Endothelial cell of umbilical vein (primary cell): ENCODE data around the gene AKAP13. TPM values are rescaled to one million over a fixed set of nuclear protein-coding genes. Genes with fewer than 3 reads are reported as not detected.

Experiments
- BruUV-seq: library from RNA; stranded (reverse); fragments of 400-500 nt; replicated peaks from 2 replicates; lab custom pipeline; 2021; lab: Mats Ljungman, UMichigan
- CTCF ChIA-PET: fragments of 300-600, 350-600 bp; sonication (Branson Sonifier 250); formaldehyde crosslinking; loops from one replicate; lab custom pipeline; 2021; ENCODE audit warnings: antibody characterized with exemption, inconsistent platforms; lab: Charles Lee
- POLR2A ChIA-PET: fragments of 300-600, 350-600 bp; sonication (Branson Sonifier 250); formaldehyde crosslinking; loops from one replicate; lab custom pipeline; 2021; ENCODE audit warnings: antibody characterized with exemption, inconsistent platforms; lab: Charles Lee
- DNase-seq: peaks from one replicate; pipeline ENCODE4 v3.0.0-alpha.2; 2011; ENCODE audit warnings: low read depth, low spot score
- FAIRE-seq: peaks from 2 replicates; lab custom pipeline; 2011; peaks lifted over from hg19 to GRCh38; lab: Jason Lieb, UNC
- H2AFZ ChIP-seq: 2 replicates; pipeline ENCODE4 v1.6.0; 2012; ENCODE audit warnings: low read depth, low read length, control low read depth, inconsistent platforms
- H3K27ac ChIP-seq: 2 replicates; pipeline ENCODE4 v1.5.1; 2011; ENCODE audit warnings: low read depth, mild to moderate bottlenecking, control low read depth, low read length, moderate library complexity; ENCODE audit not compliant: insufficient read depth
- H3K27me3 ChIP-seq, 2 experiments: 2 replicates each; pipeline versions ENCODE4 v1.6.0 to v1.6.1; 2011; ENCODE audit warnings: low read length in 2 of 2, mixed read lengths in 1 of 2; ENCODE audit not compliant: control insufficient read depth in 2 of 2, insufficient read depth in 2 of 2
- H3K36me3 ChIP-seq, 2 experiments: 2 replicates in 1 of 2; 3 replicates in 1 of 2; pipeline ENCODE4 v1.5.1; 2011; ENCODE audit warnings: low read length in 2 of 2, mild to moderate bottlenecking in 1 of 2, moderate library complexity in 1 of 2; ENCODE audit not compliant: control insufficient read depth in 2 of 2, insufficient read depth in 2 of 2; ENCODE audit errors: extremely low read depth in 1 of 2
- H3K4me1 ChIP-seq: 3 replicates; pipeline ENCODE4 v1.5.1; 2011; ENCODE audit warnings: mild to moderate bottlenecking, low read length; ENCODE audit not compliant: control insufficient read depth, insufficient read depth; ENCODE audit errors: extremely low read depth
- H3K4me2 ChIP-seq: 2 replicates; pipeline ENCODE4 v1.6.1; 2011; ENCODE audit warnings: low read length, control low read depth, mixed read lengths; ENCODE audit not compliant: insufficient read depth
- H3K4me3 ChIP-seq, 3 experiments: fragments of 200-600 bp in 1 of 3; sonication (generic), shearing (Covaris generic) in 1 of 3; replicated peaks in 1 of 3; 2 replicates each; pipeline ENCODE4 v1.5.1; 2011 to 2016; ENCODE audit warnings: control low read depth in 3 of 3, low read length in 3 of 3, mild to moderate bottlenecking in 2 of 3, inconsistent platforms in 1 of 3, low read depth in 1 of 3, moderate library complexity in 1 of 3; ENCODE audit not compliant: insufficient read depth in 1 of 3
- H3K79me2 ChIP-seq: 2 replicates; pipeline ENCODE4 v1.6.0; 2012; ENCODE audit warnings: low read length, inconsistent platforms; ENCODE audit not compliant: control insufficient read depth, insufficient read depth
- H3K9ac ChIP-seq: replicated peaks from 2 replicates; pipeline ENCODE3; 2011; ENCODE audit warnings: low read length, control low read depth; ENCODE audit not compliant: insufficient read depth; ENCODE audit errors: extremely low read depth
- H3K9me1 ChIP-seq: replicated peaks from 3 replicates; pipeline ENCODE4 v1.6.0; 2011; ENCODE audit warnings: mild to moderate bottlenecking, low read length; ENCODE audit not compliant: control insufficient read depth, insufficient read depth; ENCODE audit errors: extremely low read depth
- H3K9me3 ChIP-seq: replicated peaks from 2 replicates; pipeline ENCODE4 v1.5.1; 2012; ENCODE audit warnings: low read length, inconsistent platforms; ENCODE audit not compliant: control insufficient read depth, insufficient read depth
- H4K20me1 ChIP-seq: replicated peaks from 2 replicates; pipeline ENCODE3; 2011; ENCODE audit warnings: mild to moderate bottlenecking, low read length; ENCODE audit not compliant: control insufficient read depth, insufficient read depth; ENCODE audit errors: extremely low read depth
- CTCF ChIP-seq, 2 donors: IDR thresholded peaks; 1 replicate in 1 of 2; 2 replicates in 1 of 2; pipeline ENCODE4 v1.5.1; 2011; ENCODE audit warnings: low read length in 2 of 2, mild to moderate bottlenecking in 2 of 2, moderate library complexity in 2 of 2, control low read depth in 1 of 2, inconsistent platforms in 1 of 2, low read depth in 1 of 2; ENCODE audit not compliant: insufficient read depth in 1 of 2; ENCODE audit errors: extremely low read depth in 1 of 2
- EZH2 ChIP-seq: IDR thresholded peaks from 2 replicates; pipeline ENCODE4 v1.6.1; 2012; ENCODE audit warnings: borderline replicate concordance, low read depth, mild to moderate bottlenecking, moderate library complexity, low read length, inconsistent platforms; ENCODE audit not compliant: severe bottlenecking
- FOS ChIP-seq: IDR thresholded peaks from 2 replicates; pipeline ENCODE4 v1.6.1; 2011; ENCODE audit warnings: mild to moderate bottlenecking, low read length, moderate library complexity, borderline replicate concordance; ENCODE audit not compliant: insufficient read depth
- GATA2 ChIP-seq: IDR thresholded peaks from 2 replicates; pipeline ENCODE4 v1.7.0; 2011; ENCODE audit warnings: low read depth, mild to moderate bottlenecking, moderate library complexity, mixed read lengths, low read length; ENCODE audit not compliant: insufficient read length, insufficient read depth
- JUN ChIP-seq: IDR thresholded peaks from 2 replicates; pipeline ENCODE4 v1.6.1; 2011; ENCODE audit warnings: borderline replicate concordance, low read depth; ENCODE audit not compliant: insufficient read length, insufficient read depth
- MYC ChIP-seq: IDR thresholded peaks from one replicate; pipeline ENCODE4 v1.6.1; 2011; ENCODE audit warnings: mild to moderate bottlenecking, low read depth, low read length
- POLR2A ChIP-seq: IDR thresholded peaks from 2 replicates; pipeline ENCODE4 v1.6.1; 2012; ENCODE audit warnings: low read depth, mild to moderate bottlenecking, control low read depth, low read length
- POLR2AphosphoS5 ChIP-seq: IDR thresholded peaks from 2 replicates; pipeline ENCODE4 v1.6.1; 2012; ENCODE audit warnings: low read depth, mild to moderate bottlenecking, control low read depth, low read length, moderate library complexity; ENCODE audit not compliant: insufficient read depth
- dilution Hi-C: fragments of 300-500 bp; cut with MboI; formaldehyde crosslinking; loops from one replicate; pipeline ENCODE4 v1.15.0; 2019; ENCODE audit warnings: low sequenced_read_pairs; ENCODE audit not compliant: extremely low pct_ligation_motif_present
- intact Hi-C: fragments of 100-400 bp; cut with micrococcal nuclease; formaldehyde crosslinking; loops from one replicate; pipeline ENCODE4 v1.10.0; 2022
- polyA plus RNA-seq, 4 experiments: library from polyadenylated mRNA; depleted of rRNA in 3 of 4; stranded (reverse) in 3 of 4; unstranded in 1 of 4; fragments of >200 nt; gene quantifications; 2 replicates each; pipeline versions ENCODE4 v1.2.1 to v1.2.3, GENCODE V29; 2011 to 2012; ENCODE audit warnings: missing spikeins in 1 of 4
- total RNA-seq: library from RNA; stranded (reverse); gene quantifications from 2 replicates; pipeline ENCODE4 v1.2.3, GENCODE V29; 2021
- TF ChIP-seq, protein P1 (sequence below): IDR thresholded peaks from 2 replicates; pipeline ENCODE4 v1.6.1; 2011; ENCODE audit not compliant: insufficient read depth, insufficient read length

Gene AKAP13
- total and polyA plus RNA-seq, 2 donors (not counting 3 experiments of a cell fraction or from before 2014, with no cell fraction given): 22.8 to 87.8 TPM

- no peaks in the 10 kb centered on the region for H3K9me1 ChIP-seq
- no peak for TF ChIP-seq JUN
- no peak for TF ChIP-seq MYC
- TF ChIP-seq EZH2: no peak
- TF ChIP-seq GATA2: no peak
- TF ChIP-seq CTCF (IDR thresholded peaks at IDR 0.05; ENCODE audit: extremely low read depth in 1 of 2, insufficient read depth in 1 of 2, low read depth in 1 of 2, low read length in 2 of 2): no peak
- TF ChIP-seq POLR2AphosphoS5: no peak
- no peak for TF ChIP-seq FOS
- no peak for TF ChIP-seq POLR2A
- TF ChIP-seq, protein P1, sequence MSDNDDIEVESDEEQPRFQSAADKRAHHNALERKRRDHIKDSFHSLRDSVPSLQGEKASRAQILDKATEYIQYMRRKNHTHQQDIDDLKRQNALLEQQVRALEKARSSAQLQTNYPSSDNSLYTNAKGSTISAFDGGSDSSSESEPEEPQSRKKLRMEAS: no peak
- no peak overlapping the region for H3K27ac ChIP-seq
- H3K36me3 ChIP-seq: no peaks in the 10 kb centered on the region
- no peak overlapping the region for H2AFZ ChIP-seq
- POLR2A ChIA-PET: no interaction called here
- H4K20me1 ChIP-seq: no peaks in the 10 kb centered on the region
- dilution Hi-C loops: no loop called here
- BruUV-seq: no TSS peak
- no peaks in the 10 kb centered on the region for H3K4me1 ChIP-seq
- DNase-seq (no peak), FAIRE-seq (no peak)
- H3K27me3 ChIP-seq: no peaks in the 10 kb centered on the region
- H3K9ac ChIP-seq: no peak overlapping the region
- no peak overlapping the region for H3K4me3 ChIP-seq
- H3K4me2 ChIP-seq: no peak overlapping the region
- H3K9me3 ChIP-seq: no peaks in the 10 kb centered on the region
- CTCF ChIA-PET: no interaction called here
- intact Hi-C loops: no loop called here
- H3K79me2 ChIP-seq: no peaks in the 10 kb centered on the region
Observed at GRCh38 chr15:85563328-85563727, 182.9 kb downstream of the AKAP13 start.
